ENCODE results near the gene SAXO1.
"Not testable (repeated sequence)": the region's sequence is repeated elsewhere in the genome, so short reads cannot be mapped to it uniquely, and the experiment has no call there.

SAXO1 gene

DNA sequence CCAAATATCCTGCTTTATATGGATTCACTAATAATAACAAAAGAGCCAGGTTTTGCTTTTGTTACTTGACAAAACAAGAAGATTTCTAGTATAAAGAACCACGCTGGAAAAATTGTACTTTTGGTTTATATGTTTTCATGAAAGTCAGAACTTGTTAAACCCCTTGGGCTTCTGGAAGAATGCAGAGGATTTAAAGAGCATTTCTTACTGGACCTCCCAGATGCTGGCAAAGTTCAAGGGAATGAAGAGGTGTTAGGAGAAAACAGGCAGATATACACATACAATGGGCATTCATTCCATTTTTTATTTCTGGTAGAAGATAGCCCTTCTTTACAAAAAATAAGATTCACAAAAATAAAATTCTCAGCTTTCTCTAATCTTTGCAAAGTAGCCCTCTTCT lies 61.1 kb downstream of the SAXO1 start:
- ATAC-seq (replicated peaks) (no peak), DNase-seq (no peak)
- H3K9me3 Mint-ChIP-seq = peaks cover 0 to 3% of the 10 kb centered on the region in 2 donors
- H3K4me3 Mint-ChIP-seq = no peak overlapping the region
- peaks cover 3 to 5% of the 10 kb centered on the region in 2 donors for H3K4me1 Mint-ChIP-seq
- no peaks in the 10 kb centered on the region for H3K36me3 Mint-ChIP-seq
- H3K27ac Mint-ChIP-seq = no peak overlapping the region
- H3K27me3 Mint-ChIP-seq = peaks cover 0 to 22% of the 10 kb centered on the region in 2 donors

DNA sequence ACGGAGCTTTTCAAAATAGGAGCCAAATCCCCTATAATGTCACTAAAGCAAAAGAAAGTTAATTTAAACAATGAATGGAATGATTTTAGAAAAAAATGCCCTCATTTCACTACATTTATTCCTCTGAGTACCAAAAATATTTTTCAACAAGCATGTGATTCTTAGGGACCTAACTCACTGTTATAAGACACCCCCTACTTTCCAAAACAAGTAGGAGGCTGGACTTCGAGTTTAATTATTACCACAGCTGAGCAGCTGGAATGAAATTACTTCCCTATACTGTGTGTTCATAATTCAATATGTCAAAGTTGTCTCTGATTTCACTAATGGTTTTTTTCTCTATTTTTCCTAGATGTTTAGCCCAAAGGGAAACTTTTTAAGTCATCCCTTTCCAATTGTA lies 61.6 kb downstream of the SAXO1 start:
- H3K27ac Mint-ChIP-seq = no peak overlapping the region
- peaks cover 3 to 5% of the 10 kb centered on the region in 2 donors for H3K4me1 Mint-ChIP-seq
- H3K4me3 Mint-ChIP-seq = no peak overlapping the region

DNA sequence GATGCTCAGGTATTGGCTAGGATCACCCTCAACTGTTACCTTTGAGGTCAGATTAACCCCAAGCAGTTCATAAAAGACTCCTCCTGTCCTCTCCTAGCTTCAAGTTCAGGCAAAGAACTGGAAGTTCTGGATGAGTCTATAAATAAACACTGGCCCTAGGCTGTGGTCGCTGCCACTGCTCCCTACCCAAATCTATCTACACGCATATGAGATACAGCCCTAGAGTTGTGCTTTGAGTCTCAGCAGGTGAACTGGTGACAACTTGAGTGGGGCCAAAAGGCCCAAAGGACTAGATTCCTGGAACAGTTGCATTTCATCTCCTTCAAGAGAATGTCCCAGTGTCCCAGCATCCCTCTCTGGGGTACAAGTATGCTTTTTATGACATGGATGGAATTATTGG lies 62.6 kb downstream of the SAXO1 start:
- Mint-ChIP-seq H3K4me1 (no peaks in the 10 kb centered on the region), H3K27ac (no peak overlapping the region), H3K4me3 (no peak overlapping the region), H3K27me3 (peaks cover 11 to 28% of the 10 kb centered on the region in 2 donors), H3K9me3 (peaks cover 5 to 12% of the 10 kb centered on the region in 2 donors), H3K36me3 (no peaks in the 10 kb centered on the region)
- ATAC-seq (replicated peaks) = no peak
- no peak for DNase-seq

More for the DNA sequence above, 61.6 kb downstream of the SAXO1 start:
- no peak for ATAC-seq (replicated peaks)
- peaks cover 2 to 24% of the 10 kb centered on the region in 2 donors for H3K27me3 Mint-ChIP-seq
- DNase-seq = no peak
- peaks cover under 1 to 5% of the 10 kb centered on the region in 2 donors for H3K9me3 Mint-ChIP-seq
- no peaks in the 10 kb centered on the region for H3K36me3 Mint-ChIP-seq

DNA sequence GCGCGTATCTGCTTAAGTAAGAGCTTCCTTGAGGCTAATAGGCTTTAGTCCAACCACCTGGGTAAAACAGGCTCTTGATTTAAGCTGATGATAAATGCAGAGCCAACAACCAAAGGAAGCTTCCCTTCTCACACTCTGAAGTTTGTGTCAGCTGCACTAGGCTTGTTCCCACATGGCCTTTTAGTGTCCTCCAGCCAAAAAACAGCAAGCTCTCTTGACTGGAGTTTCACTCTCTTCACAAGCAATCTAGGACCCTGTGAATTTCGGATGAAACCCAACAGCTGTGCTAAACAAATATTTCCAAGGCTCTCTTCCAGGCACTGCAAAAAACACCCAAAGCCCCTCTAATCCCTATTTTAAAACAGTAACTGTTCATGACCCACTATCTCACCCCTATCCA lies 63.9 kb downstream of the SAXO1 start:
- Mint-ChIP-seq H3K27ac (no peak overlapping the region), H3K36me3 (no peaks in the 10 kb centered on the region), H3K4me1 (no peaks in the 10 kb centered on the region), H3K4me3 (no peak overlapping the region), H3K9me3 (peaks cover 9 to 23% of the 10 kb centered on the region in 2 donors), H3K27me3 (peaks cover 11 to 25% of the 10 kb centered on the region in 2 donors)
- ATAC-seq (replicated peaks) (no peak), DNase-seq (no peak)

DNA sequence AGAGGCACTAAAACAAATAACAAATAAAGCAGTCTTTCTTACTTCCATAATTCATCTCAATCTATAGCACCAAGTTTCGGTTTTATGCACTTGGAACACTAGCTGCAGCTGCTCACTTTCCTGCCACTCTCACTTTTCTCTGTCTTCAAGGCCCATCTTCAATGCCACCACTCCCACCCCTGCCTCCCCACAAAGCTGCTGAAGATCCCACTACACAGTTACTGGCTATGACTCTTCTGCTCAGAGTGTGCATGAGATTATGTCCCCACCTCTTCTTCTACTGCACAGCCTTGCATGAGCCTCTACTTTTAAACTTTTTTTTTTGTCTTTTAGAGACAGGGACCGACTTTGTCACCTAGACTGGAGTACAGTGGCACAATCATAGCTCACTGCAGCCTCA lies 77.4 kb downstream of the SAXO1 start:
- no peak for ATAC-seq (replicated peaks)
- H3K4me1 Mint-ChIP-seq = no peaks in the 10 kb centered on the region
- H3K4me3 Mint-ChIP-seq = no peak overlapping the region
- no peaks in the 10 kb centered on the region for H3K36me3 Mint-ChIP-seq
- H3K27me3 Mint-ChIP-seq = peaks cover 0 to 6% of the 10 kb centered on the region in 2 donors
- H3K9me3 Mint-ChIP-seq = peaks cover 0 to 2% of the 10 kb centered on the region in 2 donors
- no peak for DNase-seq
- no peak overlapping the region for H3K27ac Mint-ChIP-seq

DNA sequence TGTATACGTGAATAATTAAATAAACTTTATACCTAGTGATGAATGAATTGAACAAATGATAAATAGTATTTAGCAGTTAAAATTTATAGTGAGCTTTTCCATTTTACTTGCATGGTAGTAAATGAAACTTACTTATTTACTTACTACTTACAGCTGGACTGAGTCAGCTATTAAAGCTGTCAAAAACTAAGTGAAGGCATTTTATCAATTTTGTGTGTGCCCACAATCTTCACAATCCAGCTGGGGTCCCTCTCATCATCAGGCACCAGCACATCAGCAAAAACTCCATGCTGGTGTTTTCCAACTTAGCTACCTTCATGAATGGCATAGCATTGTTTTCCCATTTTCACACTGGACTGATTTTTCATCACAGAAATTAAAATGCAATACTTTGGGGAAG lies 81.1 kb downstream of the SAXO1 start:
- H3K4me3 Mint-ChIP-seq = no peak overlapping the region
- peaks cover 0 to 2% of the 10 kb centered on the region in 2 donors for H3K9me3 Mint-ChIP-seq
- peaks cover 1 to 4% of the 10 kb centered on the region in 2 donors for H3K27me3 Mint-ChIP-seq
- H3K4me1 Mint-ChIP-seq = no peaks in the 10 kb centered on the region
- H3K27ac Mint-ChIP-seq = no peak overlapping the region
- ATAC-seq (replicated peaks) = no peak
- H3K36me3 Mint-ChIP-seq = no peaks in the 10 kb centered on the region
- DNase-seq = no peak

DNA sequence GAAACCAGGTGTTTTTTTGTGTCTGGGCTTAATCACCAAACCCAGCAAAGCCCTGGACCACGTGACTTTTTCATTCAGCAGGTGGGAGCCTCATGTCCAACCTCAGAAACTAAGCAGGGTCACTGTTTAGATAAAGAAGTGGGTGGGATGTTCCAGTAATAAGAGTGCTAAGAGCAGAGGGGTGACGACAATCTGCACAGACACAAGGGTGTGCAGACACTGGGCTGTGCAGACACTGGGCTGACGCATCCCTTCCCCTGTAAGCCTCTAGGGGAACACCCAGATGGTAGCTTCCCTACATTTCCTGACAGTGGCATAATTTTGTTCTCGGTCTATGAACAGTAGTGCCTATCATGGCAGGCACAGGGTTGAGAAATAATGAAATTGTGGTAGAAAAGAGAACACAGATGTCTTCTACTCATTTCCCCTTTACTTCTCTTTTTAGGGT lies 85.1 kb downstream of the SAXO1 start:
- Mint-ChIP-seq H3K36me3 (no peaks in the 10 kb centered on the region), H3K4me1 (no peaks in the 10 kb centered on the region), H3K27ac (no peak overlapping the region), H3K4me3 (no peak overlapping the region), H3K9me3 (peaks cover 0 to 2% of the 10 kb centered on the region in 2 donors), H3K27me3 (peaks cover 4 to 6% of the 10 kb centered on the region in 2 donors)
- ATAC-seq (replicated peaks) (peak; percentile 48 to 91), DNase-seq (peak; percentile 4)

DNA sequence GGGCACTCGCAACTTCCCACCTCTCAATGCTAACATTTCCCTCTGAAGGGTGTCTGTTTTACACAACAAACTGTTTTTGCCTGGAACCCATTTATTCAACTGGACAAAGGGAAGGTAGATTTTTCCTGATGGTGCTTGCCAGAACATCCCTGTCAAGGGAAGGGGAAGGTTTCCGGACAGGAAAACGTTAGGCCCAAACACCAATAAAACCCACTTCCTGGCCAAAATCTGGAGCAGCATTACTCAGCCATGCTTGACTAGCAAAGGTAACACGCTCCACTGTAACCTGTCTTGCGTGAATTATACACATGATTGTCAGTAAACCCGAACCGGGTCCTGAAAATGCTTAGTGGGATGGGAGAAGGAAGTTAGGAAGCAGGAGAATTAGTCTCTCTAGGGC lies 90.2 kb downstream of the SAXO1 start:
- peaks cover 0 to 1% of the 10 kb centered on the region in 2 donors for H3K9me3 Mint-ChIP-seq
- DNase-seq = no peak
- ATAC-seq (replicated peaks) = no peak
- H3K27me3 Mint-ChIP-seq = peaks cover 10 to 14% of the 10 kb centered on the region in 2 donors
- no peak overlapping the region for H3K27ac Mint-ChIP-seq
- H3K4me1 Mint-ChIP-seq = no peaks in the 10 kb centered on the region
- no peak overlapping the region for H3K4me3 Mint-ChIP-seq
- H3K36me3 Mint-ChIP-seq = no peaks in the 10 kb centered on the region

DNA sequence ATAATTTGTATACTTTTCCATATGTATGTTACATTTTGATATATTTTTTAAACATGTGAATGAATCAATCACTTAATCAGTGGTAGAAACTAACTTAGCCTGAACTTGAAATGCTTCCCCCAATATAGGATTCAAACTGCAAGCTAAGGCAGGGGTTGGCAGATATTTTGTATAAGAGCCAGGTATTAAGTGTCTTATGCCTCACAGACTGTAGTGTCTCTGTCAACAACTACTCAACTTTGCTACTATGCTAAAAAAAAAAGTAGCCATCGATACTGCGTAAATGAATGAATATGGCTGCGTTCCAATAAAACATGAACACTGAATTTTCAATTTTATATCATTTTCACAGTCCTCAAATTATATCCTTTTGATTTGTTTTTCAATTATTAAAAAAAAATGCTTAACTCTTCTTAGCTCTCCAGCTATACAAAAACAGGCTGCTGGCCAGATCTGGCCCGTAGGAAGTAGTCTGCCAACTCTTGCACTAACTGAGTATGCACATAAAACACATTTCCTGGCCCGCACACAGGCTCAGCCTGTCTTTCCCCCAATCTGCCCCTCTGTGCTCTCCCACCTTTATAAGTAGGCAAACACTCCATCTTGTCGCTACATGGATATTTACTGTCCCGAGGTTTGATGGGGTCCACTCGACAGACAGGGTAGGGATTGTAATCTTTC lies 91.8 kb downstream of the SAXO1 start:
- Mint-ChIP-seq H3K27me3 (peaks cover 10 to 14% of the 10 kb centered on the region in 2 donors), H3K36me3 (no peaks in the 10 kb centered on the region), H3K9me3 (peaks cover 0 to 1% of the 10 kb centered on the region in 2 donors), H3K27ac (no peak overlapping the region), H3K4me1 (no peaks in the 10 kb centered on the region), H3K4me3 (no peak overlapping the region)
- DNase-seq (no peak), ATAC-seq (replicated peaks) (no peak)

DNA sequence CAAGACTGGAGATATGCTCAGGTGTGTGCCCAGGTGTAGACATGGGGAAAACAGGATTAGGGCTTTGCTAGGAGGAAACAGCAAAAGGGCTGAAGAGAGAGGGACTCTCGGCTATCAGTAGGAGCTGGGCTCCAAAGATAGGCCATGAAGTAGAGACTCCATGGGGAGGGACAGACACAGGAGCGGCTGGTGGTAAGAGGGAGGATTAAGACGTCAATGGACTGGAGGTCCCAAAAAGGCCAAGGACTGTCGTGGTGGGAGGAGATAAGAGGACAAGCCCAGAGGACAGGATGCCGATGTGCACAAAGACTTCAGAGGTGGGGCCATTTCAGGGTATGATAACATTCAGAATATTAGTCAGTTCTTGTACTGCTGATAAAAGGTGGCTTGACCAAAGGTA lies 93.1 kb downstream of the SAXO1 start:
- no peak overlapping the region for H3K27ac Mint-ChIP-seq
- H3K4me1 Mint-ChIP-seq = no peaks in the 10 kb centered on the region
- DNase-seq (no peak), ATAC-seq (replicated peaks) (no peak)
- H3K36me3 Mint-ChIP-seq = no peaks in the 10 kb centered on the region
- peaks cover 0 to 1% of the 10 kb centered on the region in 2 donors for H3K9me3 Mint-ChIP-seq
- H3K4me3 Mint-ChIP-seq = no peak overlapping the region
- H3K27me3 Mint-ChIP-seq = peaks cover 10% of the 10 kb centered on the region in 2 donors

DNA sequence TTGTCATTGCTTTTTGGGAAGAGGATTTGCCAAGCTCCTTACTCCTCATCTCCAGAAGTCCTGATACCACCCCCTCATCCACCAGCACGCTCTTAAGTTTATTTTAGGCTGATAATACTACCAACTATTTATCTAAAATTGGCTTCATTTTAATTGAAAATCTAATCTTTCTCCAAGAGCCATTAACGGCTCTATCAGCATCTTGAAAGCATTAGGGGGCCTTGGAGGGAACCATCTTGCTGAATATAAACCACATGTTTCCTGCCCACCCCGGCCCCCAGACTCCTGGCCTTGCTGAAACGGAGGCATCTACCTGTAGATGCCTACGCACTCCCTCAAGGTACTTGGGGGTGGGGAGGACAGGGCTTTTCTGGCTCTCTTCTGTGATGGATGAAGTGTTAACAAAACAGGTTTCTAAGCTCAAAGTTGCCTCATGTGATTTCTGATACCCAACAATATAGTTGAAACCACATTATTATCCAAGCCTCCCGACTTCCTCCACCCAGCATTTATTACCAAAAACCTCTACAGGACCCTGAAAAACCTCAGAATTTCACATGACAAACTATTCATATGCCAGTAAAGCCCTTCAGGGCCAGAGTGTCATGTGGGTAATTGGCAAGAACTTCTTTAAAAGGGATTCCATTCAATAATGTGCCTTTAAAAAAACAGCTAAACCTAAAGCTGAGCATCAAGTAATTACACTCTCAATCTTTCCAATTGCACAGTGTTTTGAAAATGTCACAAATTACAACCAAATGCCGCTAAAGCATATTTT lies 96.7 kb downstream of the SAXO1 start:
- peaks cover 0 to 5% of the 10 kb centered on the region in 2 donors for H3K9me3 Mint-ChIP-seq
- ATAC-seq (replicated peaks) = no peak
- H3K4me3 Mint-ChIP-seq = no peak overlapping the region
- no peaks in the 10 kb centered on the region for H3K4me1 Mint-ChIP-seq
- peaks cover 0 to 4% of the 10 kb centered on the region in 2 donors for H3K27me3 Mint-ChIP-seq
- no peak overlapping the region for H3K27ac Mint-ChIP-seq
- DNase-seq = no peak
- no peaks in the 10 kb centered on the region for H3K36me3 Mint-ChIP-seq

DNA sequence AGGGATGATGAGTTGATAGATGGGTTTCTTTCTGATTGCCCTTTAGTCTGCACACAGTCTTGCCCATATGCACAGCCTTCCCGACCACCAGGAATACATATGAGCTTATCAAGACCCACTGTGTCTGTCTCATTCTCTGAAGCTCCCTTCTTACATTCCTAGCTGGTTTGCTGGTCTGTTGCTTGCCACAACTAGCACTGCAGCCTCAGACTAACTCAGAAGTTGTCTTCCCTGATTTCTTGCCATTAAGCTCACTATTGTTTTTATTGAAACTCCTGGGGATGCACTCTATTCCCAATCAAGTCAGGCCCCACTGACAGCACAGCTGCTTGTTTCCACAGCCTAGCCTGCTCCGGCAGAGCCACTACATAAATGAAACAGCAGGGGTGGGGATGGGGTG lies 97.5 kb downstream of the SAXO1 start:
- Mint-ChIP-seq H3K4me1 (no peaks in the 10 kb centered on the region), H3K4me3 (no peak overlapping the region), H3K9me3 (peaks cover 0 to 5% of the 10 kb centered on the region in 2 donors), H3K27me3 (peaks cover 0 to 4% of the 10 kb centered on the region in 2 donors), H3K36me3 (no peaks in the 10 kb centered on the region), H3K27ac (no peak overlapping the region)
- no peak for ATAC-seq (replicated peaks)
- no peak for DNase-seq

DNA sequence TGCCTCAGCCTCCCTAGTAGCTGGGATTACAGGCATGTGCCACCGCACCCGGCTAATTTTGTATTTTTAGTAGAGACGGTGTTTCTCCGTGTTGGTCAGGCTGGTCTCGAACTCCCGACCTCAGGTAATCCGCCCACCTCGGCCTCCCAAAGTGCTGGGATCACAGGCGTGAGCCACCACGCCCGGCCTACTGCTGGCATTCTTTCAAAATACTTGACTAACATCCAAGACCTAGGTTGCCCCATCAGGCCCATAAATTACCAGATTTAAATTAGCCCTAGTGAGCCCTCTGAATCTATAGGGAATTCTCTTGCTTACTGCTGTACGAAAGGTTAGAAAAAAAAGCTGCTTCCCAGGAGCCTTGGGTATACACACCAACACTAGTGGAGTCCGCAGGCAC lies 102.4 kb downstream of the SAXO1 start:
- ATAC-seq (replicated peaks); H3K36me3 Mint-ChIP-seq; H3K27ac Mint-ChIP-seq; H3K4me3 Mint-ChIP-seq; H3K4me1 Mint-ChIP-seq; H3K27me3 Mint-ChIP-seq; DNase-seq; H3K9me3 Mint-ChIP-seq: not testable (repeated sequence)

DNA sequence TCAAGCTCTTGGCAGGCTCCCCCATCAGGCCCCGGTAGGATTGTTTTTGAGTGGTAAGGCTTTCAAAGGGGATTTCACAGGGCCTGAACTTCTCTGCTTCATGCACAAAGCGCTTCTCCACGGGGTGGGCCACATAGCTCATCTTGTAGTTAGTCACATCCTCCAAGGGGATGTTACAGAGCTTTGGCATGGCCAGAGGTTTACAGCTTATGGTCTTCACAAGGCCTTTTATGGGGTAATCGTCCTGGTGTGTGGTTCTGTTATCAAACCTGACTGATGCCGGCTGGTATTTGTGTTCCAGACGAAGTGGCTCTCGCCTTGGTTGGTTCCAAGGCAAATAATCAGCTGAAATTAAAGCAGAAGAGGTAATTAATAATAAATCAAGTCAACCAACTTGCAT lies 104.3 kb downstream of the SAXO1 start:
- Mint-ChIP-seq H3K9me3 (peaks cover 0 to 2% of the 10 kb centered on the region in 2 donors), H3K27ac (no peak overlapping the region), H3K4me3 (no peak overlapping the region), H3K27me3 (no peaks in the 10 kb centered on the region), H3K4me1 (no peaks in the 10 kb centered on the region), H3K36me3 (no peaks in the 10 kb centered on the region)
- ATAC-seq (replicated peaks) (no peak), DNase-seq (no peak)

DNA sequence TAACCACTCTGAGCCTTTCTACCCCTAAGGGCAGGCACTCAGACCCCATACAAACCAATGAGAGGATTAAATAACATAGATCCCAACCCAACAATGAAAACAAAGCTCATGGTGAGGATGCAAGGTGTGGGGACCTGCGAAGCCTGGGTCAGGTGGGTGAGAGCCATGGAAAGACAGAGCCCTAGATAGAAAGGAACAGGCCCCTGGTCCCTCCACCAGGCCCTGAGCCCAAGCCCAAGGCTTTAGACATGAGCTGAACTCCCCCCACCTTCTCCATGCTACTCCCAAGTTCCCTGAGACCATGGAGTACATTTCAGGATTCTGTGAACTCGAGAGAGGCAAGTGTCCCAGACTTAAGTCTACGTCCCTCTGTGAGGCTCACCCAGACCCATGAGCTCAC lies 106.5 kb downstream of the SAXO1 start:
- Mint-ChIP-seq H3K9me3 (peaks cover 0 to 2% of the 10 kb centered on the region in 2 donors), H3K4me1 (no peaks in the 10 kb centered on the region), H3K27ac (no peak overlapping the region), H3K36me3 (no peaks in the 10 kb centered on the region), H3K27me3 (no peaks in the 10 kb centered on the region), H3K4me3 (no peak overlapping the region)
- ATAC-seq (replicated peaks) (no peak), DNase-seq (no peak)

Data from stimulated activated naive B cell treated with anti-CD40 and anti-IgM and Interleukin-4, amounts not matched to agents 10 μg/mL and 1 μg/mL and 100 μg/mL, for 72 hours (primary cell).